Duodenal mucosa (tissue), 2 donors: Measurements from ENCODE around the gene PLEKHA6.

Source experiments
- H3K27ac ChIP-seq: one replicate; pipeline ENCODE4 v1.7.0; 2013; ENCODE audit warnings: low read depth, low read length
- H3K27me3 ChIP-seq, 2 donors: one replicate each; pipeline ENCODE4 v1.7.0; 2013; ENCODE audit warnings: low read length in 2 of 2, control low read depth in 1 of 2; ENCODE audit not compliant: insufficient read depth in 2 of 2, control insufficient read depth in 1 of 2
- H3K36me3 ChIP-seq, 2 donors: one replicate each; pipeline ENCODE4 v1.7.0; 2013; ENCODE audit warnings: low read length in 2 of 2, control low read depth in 1 of 2; ENCODE audit not compliant: insufficient read depth in 2 of 2, control insufficient read depth in 1 of 2
- H3K4me1 ChIP-seq, 2 donors: one replicate each; pipeline ENCODE4 v1.7.0; 2013; ENCODE audit warnings: low read length in 2 of 2, control low read depth in 1 of 2; ENCODE audit not compliant: insufficient read depth in 2 of 2, control insufficient read depth in 1 of 2
- H3K4me3 ChIP-seq, 2 donors: one replicate each; pipeline ENCODE4 v1.7.0; 2013; ENCODE audit warnings: low read length in 2 of 2, low read depth in 1 of 2
- H3K9ac ChIP-seq, 2 donors: one replicate each; pipeline ENCODE4 v1.7.0; 2013; ENCODE audit warnings: low read length in 2 of 2, low read depth in 1 of 2
- H3K9me3 ChIP-seq, 2 donors: one replicate each; pipeline ENCODE4 v1.7.0; 2013; ENCODE audit warnings: low read length in 2 of 2, control low read depth in 1 of 2; ENCODE audit not compliant: control insufficient read depth in 1 of 2

PLEKHA6 gene

GRCh38 chr1:204348242-204348641 is 11.5 kb downstream of the PLEKHA6 start:
- H3K36me3 ChIP-seq: no peaks in the 10 kb centered on the region
- peaks cover 38 to 48% of the 10 kb centered on the region in 2 donors for H3K4me1 ChIP-seq
- H3K27ac ChIP-seq: peak overlapping the region; percentile 6
- H3K27me3 ChIP-seq: no peaks in the 10 kb centered on the region
- H3K9me3 ChIP-seq: no peaks in the 10 kb centered on the region
- no peak overlapping the region for H3K9ac ChIP-seq
- H3K4me3 ChIP-seq: peak overlapping the region; percentile 5 to 48

- peaks cover 34 to 49% of the 10 kb centered on the region in 2 donors for H3K4me1 ChIP-seq
- no peak overlapping the region for H3K27ac ChIP-seq
- no peaks in the 10 kb centered on the region for H3K27me3 ChIP-seq
- H3K4me3 ChIP-seq: no peak overlapping the region
- peak overlapping the region in 1 of 2 donors; percentile 13 for H3K9ac ChIP-seq
- H3K36me3 ChIP-seq: no peaks in the 10 kb centered on the region
- no peaks in the 10 kb centered on the region for H3K9me3 ChIP-seq
Observed at GRCh38 chr1:204345941-204346645, 13.6 kb downstream of the PLEKHA6 start.

DNA sequence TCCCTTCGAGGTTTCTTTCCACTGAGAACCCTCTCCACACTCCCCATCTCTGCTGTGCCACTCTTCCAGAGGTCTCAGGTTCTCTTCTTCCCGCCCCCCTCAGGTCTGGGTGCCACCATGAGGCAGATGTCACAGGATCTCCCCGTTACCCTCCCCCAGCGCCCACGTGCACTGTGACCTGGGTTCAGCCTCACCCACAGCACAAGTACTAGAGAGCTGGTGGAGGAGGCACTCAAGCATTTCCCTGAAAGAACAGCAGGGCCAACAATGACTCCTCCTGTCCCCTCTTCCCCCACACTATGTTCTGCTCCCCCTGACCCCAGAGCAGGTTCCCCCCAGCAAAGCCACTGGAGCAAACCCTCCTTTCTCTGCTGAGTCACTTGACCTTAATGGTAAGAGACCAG is 14.3 kb downstream of the PLEKHA6 start:
- Histone ChIP-seq H3K9me3 (no peaks in the 10 kb centered on the region), H3K4me1 (peaks cover 40 to 53% of the 10 kb centered on the region in 2 donors), H3K27ac (no peak overlapping the region), H3K27me3 (no peaks in the 10 kb centered on the region), H3K36me3 (no peaks in the 10 kb centered on the region), H3K9ac (peak overlapping the region in 1 of 2 donors; percentile 13), H3K4me3 (no peak overlapping the region)

GRCh38 chr1:204344665-204345355 is 14.9 kb downstream of the PLEKHA6 start:
- Histone ChIP-seq H3K27ac (no peak overlapping the region), H3K4me1 (peaks cover 44 to 54% of the 10 kb centered on the region in 2 donors), H3K4me3 (no peak overlapping the region), H3K27me3 (no peaks in the 10 kb centered on the region), H3K36me3 (no peaks in the 10 kb centered on the region), H3K9ac (no peak overlapping the region), H3K9me3 (no peaks in the 10 kb centered on the region)

GRCh38 chr1:204343802-204344201 is 15.9 kb downstream of the PLEKHA6 start:
- Histone ChIP-seq H3K27ac (no peak overlapping the region), H3K27me3 (no peaks in the 10 kb centered on the region), H3K4me1 (peaks cover 43 to 58% of the 10 kb centered on the region in 2 donors), H3K36me3 (no peaks in the 10 kb centered on the region), H3K4me3 (no peak overlapping the region), H3K9ac (no peak overlapping the region), H3K9me3 (no peaks in the 10 kb centered on the region)

DNA sequence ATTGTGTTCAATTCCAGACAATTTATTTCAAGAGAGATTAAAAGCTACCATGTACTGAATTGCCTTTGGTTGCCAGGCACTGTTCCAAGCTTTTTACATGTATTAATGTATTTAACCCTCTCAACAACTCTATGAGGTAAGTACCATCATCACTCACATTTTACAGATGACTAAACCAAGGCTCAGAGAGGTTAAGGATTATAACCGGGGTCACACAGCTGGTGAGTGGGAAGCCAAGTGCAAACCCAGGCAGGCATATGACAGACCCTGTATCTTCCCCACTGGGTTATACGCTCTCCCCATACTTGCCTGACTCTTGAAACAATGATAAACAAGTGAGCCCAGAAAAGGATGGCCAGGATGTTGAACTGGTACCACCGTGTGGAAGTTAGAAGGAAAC is 16.5 kb downstream of the PLEKHA6 start:
- Histone ChIP-seq H3K27ac (no peak overlapping the region), H3K27me3 (no peaks in the 10 kb centered on the region), H3K4me1 (peaks cover 43 to 58% of the 10 kb centered on the region in 2 donors), H3K4me3 (no peak overlapping the region), H3K36me3 (no peaks in the 10 kb centered on the region), H3K9ac (no peak overlapping the region), H3K9me3 (no peaks in the 10 kb centered on the region)

GRCh38 chr1:204342310-204342709 is 17.4 kb downstream of the PLEKHA6 start:
- no peak overlapping the region for H3K4me3 ChIP-seq
- peaks cover 38 to 56% of the 10 kb centered on the region in 2 donors for H3K4me1 ChIP-seq
- no peaks in the 10 kb centered on the region for H3K36me3 ChIP-seq
- H3K9ac ChIP-seq: no peak overlapping the region
- no peak overlapping the region for H3K27ac ChIP-seq
- no peaks in the 10 kb centered on the region for H3K9me3 ChIP-seq
- no peaks in the 10 kb centered on the region for H3K27me3 ChIP-seq

DNA sequence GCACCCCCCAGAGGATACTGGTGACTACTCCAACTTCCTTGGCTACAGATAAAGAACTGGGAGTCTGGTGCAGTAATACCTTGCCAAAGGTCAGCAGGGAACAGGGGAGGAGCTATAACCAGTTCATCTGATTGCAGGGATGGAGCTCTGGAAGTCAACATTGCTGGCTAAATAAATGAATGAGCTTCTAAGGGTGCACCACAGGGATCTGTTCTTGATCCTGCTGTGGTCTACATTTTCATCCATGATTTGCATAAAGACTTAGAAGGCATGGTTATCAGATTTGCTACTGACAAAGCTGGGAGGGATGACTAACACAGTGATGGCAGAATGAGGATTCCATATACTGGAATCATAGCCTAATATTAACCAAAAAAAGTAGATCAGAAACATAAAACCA is 18.3 kb downstream of the PLEKHA6 start:
- Histone ChIP-seq H3K4me3 (no peak overlapping the region), H3K36me3 (no peaks in the 10 kb centered on the region), H3K27me3 (no peaks in the 10 kb centered on the region), H3K4me1 (peaks cover 38 to 54% of the 10 kb centered on the region in 2 donors), H3K9ac (no peak overlapping the region), H3K9me3 (no peaks in the 10 kb centered on the region), H3K27ac (no peak overlapping the region)

DNA sequence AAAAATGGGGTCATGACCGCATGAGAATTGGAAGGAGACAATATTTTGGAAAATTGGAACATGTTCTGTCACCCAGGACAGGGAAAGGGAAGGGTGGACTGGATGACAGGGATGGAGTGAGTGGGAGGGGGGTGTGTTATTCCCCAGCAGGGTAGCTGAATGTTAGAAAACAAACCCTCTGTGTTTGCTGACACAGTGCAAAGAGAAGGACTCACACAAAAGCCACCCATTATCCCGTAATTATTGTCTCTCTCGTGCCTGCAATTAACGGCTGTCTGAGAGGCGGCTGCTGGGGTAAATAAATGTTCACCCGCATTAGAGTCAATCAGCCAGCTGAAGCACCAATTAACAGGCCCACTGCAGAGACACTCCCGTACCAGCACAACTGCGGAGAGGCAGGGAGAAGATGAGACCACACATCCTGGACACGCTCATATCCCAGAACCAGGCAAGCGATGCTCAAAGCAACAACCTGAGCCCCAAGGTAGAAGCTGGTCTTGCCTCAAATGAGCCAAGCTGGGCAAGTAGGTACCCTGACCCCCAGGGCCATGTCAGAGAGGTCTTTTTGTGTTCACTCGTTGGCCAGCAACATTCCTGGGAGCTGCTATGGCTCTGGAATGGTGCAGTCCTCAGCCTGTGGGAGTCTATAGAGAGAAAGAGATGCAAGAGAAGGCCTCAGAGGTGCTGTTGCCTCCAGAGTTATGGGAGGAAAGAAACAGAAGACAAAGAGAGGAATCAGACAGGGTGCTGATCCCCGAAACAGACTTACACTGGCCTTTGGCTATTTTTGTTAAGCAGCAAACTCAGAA is 19.4 kb downstream of the PLEKHA6 start:
- no peaks in the 10 kb centered on the region for H3K9me3 ChIP-seq
- H3K9ac ChIP-seq: no peak overlapping the region
- H3K4me1 ChIP-seq: peaks cover 32 to 47% of the 10 kb centered on the region in 2 donors
- H3K27ac ChIP-seq: no peak overlapping the region
- H3K27me3 ChIP-seq: no peaks in the 10 kb centered on the region
- no peak overlapping the region for H3K4me3 ChIP-seq
- H3K36me3 ChIP-seq: no peaks in the 10 kb centered on the region

DNA sequence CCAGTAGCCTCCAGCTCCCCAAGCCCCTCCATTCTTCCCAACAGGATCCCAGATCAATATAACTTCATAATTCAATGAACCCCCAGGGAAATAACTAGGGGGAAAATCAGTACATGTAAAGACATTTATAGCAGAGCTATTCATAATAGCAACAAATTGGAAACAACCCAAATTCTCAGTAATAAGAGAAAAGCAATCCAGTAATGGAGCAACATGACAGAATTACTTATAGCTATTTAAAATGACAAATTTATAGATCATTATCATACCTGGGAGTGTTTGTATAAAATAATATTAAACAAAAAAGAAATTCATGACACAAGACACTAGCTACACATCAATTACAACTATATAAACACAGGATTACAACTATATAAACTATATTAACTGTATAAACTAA is 20.2 kb downstream of the PLEKHA6 start:
- Histone ChIP-seq H3K4me1 (peaks cover 30 to 48% of the 10 kb centered on the region in 2 donors), H3K27ac (no peak overlapping the region)

More for the DNA sequence above, 20.2 kb downstream of the PLEKHA6 start:
- no peaks in the 10 kb centered on the region for H3K27me3 ChIP-seq
- no peaks in the 10 kb centered on the region for H3K36me3 ChIP-seq
- H3K4me3 ChIP-seq: no peak overlapping the region
- H3K9me3 ChIP-seq: no peaks in the 10 kb centered on the region
- H3K9ac ChIP-seq: no peak overlapping the region
